Ramos (cell line): Measurements from ENCODE around the gene SPNS2.

Experiments used
- in situ Hi-C: fragments of 300-500 bp; cut with MboI; formaldehyde crosslinking; loops from one replicate; pipeline ENCODE4 v1.14.3; 2022; ENCODE audit warnings: low sequenced_read_pairs; ENCODE audit not compliant: unreplicated experiment

The SPNS2 gene

GRCh38 chr17:4498461-4499397, at the start of gene SPNS2:
Gene SPNS2, plus strand, starts transcription at chr17:4498881. Its CDS starts 167 bp downstream, at chr17:4499048.
- in situ Hi-C loops, result no loop called here

GRCh38 chr17:4449736-4450135, 48.9 kb upstream of the SPNS2 start:
- in situ Hi-C loops, result no loop called here

GRCh38 chr17:4450710-4451316, 47.9 kb upstream of the SPNS2 start:
- in situ Hi-C loops, result no loop called here

- in situ Hi-C loops, result no loop called here
Observed at GRCh38 chr17:4453812-4454591, 44.7 kb upstream of the SPNS2 start.

GRCh38 chr17:4460661-4461060, 38.0 kb upstream of the SPNS2 start:
- in situ Hi-C loops, result no loop called here

GRCh38 chr17:4463818-4464476, 34.7 kb upstream of the SPNS2 start:
- in situ Hi-C loops, result no loop called here

- in situ Hi-C loops, result no loop called here
Observed at GRCh38 chr17:4465786-4466185, 32.9 kb upstream of the SPNS2 start.

GRCh38 chr17:4467287-4467686, 31.4 kb upstream of the SPNS2 start:
- in situ Hi-C loops, result no loop called here

- in situ Hi-C loops, result no loop called here
Observed at GRCh38 chr17:4469552-4469951, 29.1 kb upstream of the SPNS2 start.

GRCh38 chr17:4472286-4472685, 26.4 kb upstream of the SPNS2 start:
- in situ Hi-C loops, result no loop called here

GRCh38 chr17:4474093-4474492, 24.6 kb upstream of the SPNS2 start:
- in situ Hi-C loops, result no loop called here

GRCh38 chr17:4475001-4475400, 23.7 kb upstream of the SPNS2 start:
- in situ Hi-C loops, result no loop called here

- in situ Hi-C loops, result no loop called here
Observed at GRCh38 chr17:4475463-4475862, 23.2 kb upstream of the SPNS2 start.

GRCh38 chr17:4476017-4476416, 22.7 kb upstream of the SPNS2 start:
- in situ Hi-C loops, result no loop called here

GRCh38 chr17:4476511-4477070, 22.1 kb upstream of the SPNS2 start:
- in situ Hi-C loops, result no loop called here

GRCh38 chr17:4477255-4477791, 21.4 kb upstream of the SPNS2 start:
- in situ Hi-C loops, result no loop called here

GRCh38 chr17:4478318-4478830, 20.3 kb upstream of the SPNS2 start:
- in situ Hi-C loops, result no loop called here

GRCh38 chr17:4479340-4479981, 19.2 kb upstream of the SPNS2 start:
- in situ Hi-C loops, result no loop called here
